DOHH2 (cell line): ENCODE measurements around the gene DESI2.

Experiments
- EZH2phosphoT487 ChIP-seq: fragments of 200-600 bp; sonication (generic); IDR thresholded peaks from 2 replicates; pipeline ENCODE4 v1.6.1; 2017; ENCODE audit warnings: borderline replicate concordance, mild to moderate bottlenecking, antibody characterized with exemption, low read length, moderate library complexity, mixed read lengths
- TF ChIP-seq, protein P1 (sequence below): fragments of 200-600 bp; sonication (generic); IDR thresholded peaks from one replicate; pipeline ENCODE4 v1.5.1; 2014; ENCODE audit warnings: antibody characterized with exemption, mild to moderate bottlenecking, low read depth, low read length; ENCODE audit not compliant: poor library complexity, severe bottlenecking

- TF ChIP-seq, protein P1, sequence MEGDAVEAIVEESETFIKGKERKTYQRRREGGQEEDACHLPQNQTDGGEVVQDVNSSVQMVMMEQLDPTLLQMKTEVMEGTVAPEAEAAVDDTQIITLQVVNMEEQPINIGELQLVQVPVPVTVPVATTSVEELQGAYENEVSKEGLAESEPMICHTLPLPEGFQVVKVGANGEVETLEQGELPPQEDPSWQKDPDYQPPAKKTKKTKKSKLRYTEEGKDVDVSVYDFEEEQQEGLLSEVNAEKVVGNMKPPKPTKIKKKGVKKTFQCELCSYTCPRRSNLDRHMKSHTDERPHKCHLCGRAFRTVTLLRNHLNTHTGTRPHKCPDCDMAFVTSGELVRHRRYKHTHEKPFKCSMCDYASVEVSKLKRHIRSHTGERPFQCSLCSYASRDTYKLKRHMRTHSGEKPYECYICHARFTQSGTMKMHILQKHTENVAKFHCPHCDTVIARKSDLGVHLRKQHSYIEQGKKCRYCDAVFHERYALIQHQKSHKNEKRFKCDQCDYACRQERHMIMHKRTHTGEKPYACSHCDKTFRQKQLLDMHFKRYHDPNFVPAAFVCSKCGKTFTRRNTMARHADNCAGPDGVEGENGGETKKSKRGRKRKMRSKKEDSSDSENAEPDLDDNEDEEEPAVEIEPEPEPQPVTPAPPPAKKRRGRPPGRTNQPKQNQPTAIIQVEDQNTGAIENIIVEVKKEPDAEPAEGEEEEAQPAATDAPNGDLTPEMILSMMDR = no peak
- no peak for TF ChIP-seq EZH2phosphoT487
Observed at GRCh38 chr1:244614879-244615278, 38.0 kb upstream of the DESI2 start.
